Panc1 (cell line): ENCODE data around the gene C16orf86. TPM values are rescaled to one million over a fixed set of nuclear protein-coding genes. Genes with fewer than 3 reads are reported as not detected.

Experiments
- ATAC-seq: fragments of 200-7000 bp; cut with Tn5 transposase; 2 replicates; pipeline ENCODE4 v1.9.1; 2020; ENCODE audit warnings: mild to moderate bottlenecking, moderate library complexity
- BruUV-seq: library from RNA; stranded (reverse); fragments of 400-500 nt; replicated peaks from 2 replicates; lab custom pipeline; 2021; lab: Mats Ljungman, UMichigan
- CTCF ChIA-PET: fragments of 300-600 bp; sonication (Branson Sonifier 250); formaldehyde crosslinking; loops from one replicate; lab custom pipeline; 2022; ENCODE audit warnings: antibody characterized with exemption; lab: Charles Lee
- POLR2A ChIA-PET: fragments of 300-600 bp; sonication (Branson Sonifier 250); formaldehyde crosslinking; loops from one replicate; lab custom pipeline; 2022; ENCODE audit warnings: antibody characterized with exemption; lab: Charles Lee
- DNase-seq: peaks from one replicate; pipeline ENCODE4 v3.0.0-alpha.2; 2010; ENCODE audit warnings: low read depth, low spot score
- H3K27ac ChIP-seq: 2 replicates; pipeline ENCODE4 v1.5.1; 2011; ENCODE audit warnings: mild to moderate bottlenecking, low read length, inconsistent platforms
- H3K27me3 ChIP-seq: fragments of 200-500 bp; sonication (Bioruptor generic); 2 replicates; pipeline ENCODE4 v1.6.0; 2014; ENCODE audit warnings: low read length, inconsistent platforms; ENCODE audit not compliant: control insufficient read depth, insufficient read depth
- H3K36me3 ChIP-seq: fragments of 200-500 bp; sonication (Bioruptor generic); 2 replicates; pipeline ENCODE4 v1.5.1; 2014; ENCODE audit warnings: inconsistent platforms, mild to moderate bottlenecking, low read length, moderate library complexity; ENCODE audit not compliant: control insufficient read depth, insufficient read depth
- H3K4me1 ChIP-seq: 2 replicates; pipeline ENCODE4 v1.5.1; 2011; ENCODE audit warnings: inconsistent platforms, mild to moderate bottlenecking, low read length, moderate library complexity; ENCODE audit not compliant: control insufficient read depth, insufficient read depth
- H3K4me3 ChIP-seq, 2 experiments: 2 replicates each; pipeline ENCODE4 v1.5.1; 2011 to 2012; ENCODE audit warnings: low read depth in 2 of 2, low read length in 2 of 2, mild to moderate bottlenecking in 2 of 2, inconsistent platforms in 1 of 2, moderate library complexity in 1 of 2
- H3K9me3 ChIP-seq: fragments of 200-500 bp; sonication (Bioruptor generic); 2 replicates; pipeline ENCODE4 v1.5.1; 2014; ENCODE audit warnings: low read depth, mild to moderate bottlenecking, inconsistent platforms, low read length, moderate library complexity; ENCODE audit not compliant: control insufficient read depth, insufficient read depth
- CTCF ChIP-seq: fragments of 450-650 bp; IDR thresholded peaks from 2 replicates; pipeline ENCODE4 v1.5.1; 2017; ENCODE audit warnings: mild to moderate bottlenecking
- POLR2AphosphoS5 ChIP-seq: IDR thresholded peaks from 2 replicates; pipeline ENCODE4 v1.6.1; 2012; ENCODE audit warnings: mild to moderate bottlenecking, low read depth, low read length, moderate library complexity
- SIN3A ChIP-seq: IDR thresholded peaks from 2 replicates; pipeline ENCODE4 v1.6.1; 2012; ENCODE audit warnings: low read depth, mild to moderate bottlenecking, low read length, moderate library complexity, borderline replicate concordance; ENCODE audit not compliant: insufficient read depth
- TCF7L2 ChIP-seq: IDR thresholded peaks from 2 replicates; pipeline ENCODE4 v1.6.1; 2011; ENCODE audit warnings: mild to moderate bottlenecking, low read depth, low read length, inconsistent platforms
- in situ Hi-C: cut with HindIII; loops from 2 replicates; pipeline ENCODE4 v1.10.0; 2016; ENCODE audit warnings: low sequenced_read_pairs, low pct_unique_long_range_greater_than_20kb
- intact Hi-C: fragments of 100-400 bp; cut with micrococcal nuclease; formaldehyde crosslinking; loops from one replicate; pipeline ENCODE4 v1.10.0; 2022; ENCODE audit not compliant: unreplicated experiment
- total RNA-seq: library from RNA; stranded (reverse); gene quantifications from one replicate; pipeline ENCODE4 v1.2.1, GENCODE V29; 2021; ENCODE audit not compliant: unreplicated experiment
- TF ChIP-seq, protein P1 (sequence below), 2 experiments: IDR thresholded peaks; 2 replicates each; pipeline ENCODE4 v1.6.1; 2011 to 2012; ENCODE audit warnings: low read depth in 2 of 2, control low read depth in 1 of 2, low read length in 1 of 2, mild to moderate bottlenecking in 1 of 2, moderate library complexity in 1 of 2; ENCODE audit not compliant: insufficient read depth in 1 of 2

Gene C16orf86
- total RNA-seq, 1 experiment from 2014 or later = 0.80 TPM

DNA sequence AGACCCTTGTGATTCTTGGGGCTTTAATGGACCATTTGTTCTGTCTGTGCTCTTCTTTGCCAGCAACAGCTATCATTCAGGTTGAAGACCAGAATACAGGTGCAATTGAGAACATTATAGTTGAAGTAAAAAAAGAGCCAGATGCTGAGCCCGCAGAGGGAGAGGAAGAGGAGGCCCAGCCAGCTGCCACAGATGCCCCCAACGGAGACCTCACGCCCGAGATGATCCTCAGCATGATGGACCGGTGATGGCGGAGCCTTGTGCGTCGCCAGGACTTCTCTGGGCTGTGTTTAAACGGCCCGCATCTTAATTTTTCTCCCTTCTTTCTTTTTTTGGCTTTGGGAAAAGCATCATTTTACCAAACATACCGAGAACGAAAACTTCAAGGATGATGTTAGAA lies 29.0 kb upstream of the C16orf86 start:
- in situ Hi-C loops = no loop called here
- Histone ChIP-seq H3K27ac (no peak overlapping the region), H3K4me1 (no peaks in the 10 kb centered on the region), H3K9me3 (no peaks in the 10 kb centered on the region), H3K4me3 (no peak overlapping the region), H3K27me3 (no peaks in the 10 kb centered on the region), H3K36me3 (peaks cover 7% of the 10 kb centered on the region)
- DNase-seq (no peak), ATAC-seq (no peak)
- no peak for TF ChIP-seq CTCF
- TF ChIP-seq, protein P1, sequence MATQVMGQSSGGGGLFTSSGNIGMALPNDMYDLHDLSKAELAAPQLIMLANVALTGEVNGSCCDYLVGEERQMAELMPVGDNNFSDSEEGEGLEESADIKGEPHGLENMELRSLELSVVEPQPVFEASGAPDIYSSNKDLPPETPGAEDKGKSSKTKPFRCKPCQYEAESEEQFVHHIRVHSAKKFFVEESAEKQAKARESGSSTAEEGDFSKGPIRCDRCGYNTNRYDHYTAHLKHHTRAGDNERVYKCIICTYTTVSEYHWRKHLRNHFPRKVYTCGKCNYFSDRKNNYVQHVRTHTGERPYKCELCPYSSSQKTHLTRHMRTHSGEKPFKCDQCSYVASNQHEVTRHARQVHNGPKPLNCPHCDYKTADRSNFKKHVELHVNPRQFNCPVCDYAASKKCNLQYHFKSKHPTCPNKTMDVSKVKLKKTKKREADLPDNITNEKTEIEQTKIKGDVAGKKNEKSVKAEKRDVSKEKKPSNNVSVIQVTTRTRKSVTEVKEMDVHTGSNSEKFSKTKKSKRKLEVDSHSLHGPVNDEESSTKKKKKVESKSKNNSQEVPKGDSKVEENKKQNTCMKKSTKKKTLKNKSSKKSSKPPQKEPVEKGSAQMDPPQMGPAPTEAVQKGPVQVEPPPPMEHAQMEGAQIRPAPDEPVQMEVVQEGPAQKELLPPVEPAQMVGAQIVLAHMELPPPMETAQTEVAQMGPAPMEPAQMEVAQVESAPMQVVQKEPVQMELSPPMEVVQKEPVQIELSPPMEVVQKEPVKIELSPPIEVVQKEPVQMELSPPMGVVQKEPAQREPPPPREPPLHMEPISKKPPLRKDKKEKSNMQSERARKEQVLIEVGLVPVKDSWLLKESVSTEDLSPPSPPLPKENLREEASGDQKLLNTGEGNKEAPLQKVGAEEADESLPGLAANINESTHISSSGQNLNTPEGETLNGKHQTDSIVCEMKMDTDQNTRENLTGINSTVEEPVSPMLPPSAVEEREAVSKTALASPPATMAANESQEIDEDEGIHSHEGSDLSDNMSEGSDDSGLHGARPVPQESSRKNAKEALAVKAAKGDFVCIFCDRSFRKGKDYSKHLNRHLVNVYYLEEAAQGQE (IDR thresholded peaks at IDR 0.05; ENCODE audit: insufficient read depth in 1 of 2, low read depth in 2 of 2, low read length in 1 of 2) = no peak
- TF ChIP-seq SIN3A = no peak
- TF ChIP-seq TCF7L2 = no peak
- no peak for TF ChIP-seq POLR2AphosphoS5
- ChIA-PET POLR2A (no interaction called here), CTCF (no interaction called here)
- no TSS peak for BruUV-seq
- intact Hi-C loops = no loop called here

- H3K27ac ChIP-seq = no peak overlapping the region
- no peaks in the 10 kb centered on the region for H3K9me3 ChIP-seq
- peak; percentile 39; the same call in 1 of the 2 replicates for ATAC-seq
- no peak for DNase-seq
- BruUV-seq = no TSS peak
- H3K4me3 ChIP-seq = no peak overlapping the region
- POLR2A ChIA-PET = no interaction called here
- CTCF ChIA-PET = interaction anchor here (0.6 to 1.0 kb wide), 2 partner anchors 25 to 95 kb away, joined by 3 read pairs; no protein-coding TSS in a partner anchor
- peaks cover 7% of the 10 kb centered on the region; the same call in 1 of the 2 replicates for H3K36me3 ChIP-seq
- H3K4me1 ChIP-seq = no peaks in the 10 kb centered on the region
- no peaks in the 10 kb centered on the region for H3K27me3 ChIP-seq
- intact Hi-C loops (loop anchor here (10.0 kb wide), 1 partner anchor 97 kb away; no protein-coding TSS in a partner anchor), in situ Hi-C loops (no loop called here)
- TF ChIP-seq, protein P1 (IDR thresholded peaks at IDR 0.05; ENCODE audit: insufficient read depth in 1 of 2, low read depth in 2 of 2, low read length in 1 of 2) = no peak
- no peak for TF ChIP-seq SIN3A
- no peak for TF ChIP-seq CTCF
- TF ChIP-seq TCF7L2 = no peak
- TF ChIP-seq POLR2AphosphoS5 = no peak
Observed at GRCh38 chr16:67641779-67642708, 24.6 kb upstream of the C16orf86 start.
